ENCODE measurements around the gene BRD3OS. TPM values are rescaled to one million over a fixed set of nuclear protein-coding genes. Genes with fewer than 3 reads are reported as not detected.

BRD3OS gene
- total RNA-seq, 1 experiment from 2014 or later = 13.5 TPM

DNA sequence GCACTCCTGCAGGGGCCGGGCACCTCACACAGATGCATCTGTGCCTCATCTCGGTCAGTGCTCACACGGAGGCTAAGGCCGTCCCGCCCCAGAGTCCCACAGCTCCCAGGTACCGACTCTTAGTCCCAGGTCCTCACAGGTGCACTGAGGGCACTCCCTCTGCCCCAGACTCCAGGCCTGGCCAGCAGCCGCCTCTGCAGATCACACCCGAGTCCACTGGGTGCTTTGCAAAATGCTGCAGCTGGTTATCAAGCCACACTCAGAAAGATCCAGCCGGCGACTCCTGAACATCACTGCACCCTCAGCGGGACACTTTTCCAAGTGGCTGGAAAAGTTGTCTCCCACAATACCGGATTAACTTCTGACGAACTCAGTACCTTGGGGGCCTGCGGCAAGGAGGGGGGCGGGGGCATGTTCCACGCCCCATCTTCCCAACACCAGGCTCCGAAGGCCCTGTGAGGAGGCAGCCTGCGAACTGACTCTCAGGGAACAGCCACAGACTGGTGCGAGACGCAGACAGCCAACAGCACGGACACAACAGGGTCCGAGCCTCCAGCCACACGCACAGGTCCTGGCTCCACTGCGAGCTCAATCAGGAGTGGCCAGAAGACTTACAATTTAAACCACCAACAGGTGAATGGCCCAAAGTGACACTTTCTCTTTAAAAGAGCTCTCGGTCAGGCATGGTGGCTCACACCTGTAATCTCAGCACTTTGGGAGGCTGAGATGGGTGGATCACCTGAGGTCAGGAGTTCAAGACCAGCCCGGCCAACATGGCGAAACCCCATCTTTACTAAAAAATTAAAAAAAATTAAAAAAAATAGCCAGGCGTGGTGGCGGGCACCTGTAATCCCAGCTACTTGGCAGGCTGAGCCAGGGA, 38.5 kb downstream of the BRD3OS start:
- intact Hi-C loops (cut with micrococcal nuclease; ENCODE audit: unreplicated experiment) = loop anchor here (10.0 kb wide), 1 partner anchor 939 kb away; the partner anchor contains the start of gene RALGDS
- CTCF ChIA-PET = no interaction called here
- no peak for DNase-seq (ENCODE audit: low spot score)
- no peak for TF ChIP-seq EZH2 (IDR thresholded peaks at IDR 0.05; ENCODE audit: borderline replicate concordance, low read depth, low read length, poor library complexity, severe bottlenecking)
- TF ChIP-seq, protein P1, sequence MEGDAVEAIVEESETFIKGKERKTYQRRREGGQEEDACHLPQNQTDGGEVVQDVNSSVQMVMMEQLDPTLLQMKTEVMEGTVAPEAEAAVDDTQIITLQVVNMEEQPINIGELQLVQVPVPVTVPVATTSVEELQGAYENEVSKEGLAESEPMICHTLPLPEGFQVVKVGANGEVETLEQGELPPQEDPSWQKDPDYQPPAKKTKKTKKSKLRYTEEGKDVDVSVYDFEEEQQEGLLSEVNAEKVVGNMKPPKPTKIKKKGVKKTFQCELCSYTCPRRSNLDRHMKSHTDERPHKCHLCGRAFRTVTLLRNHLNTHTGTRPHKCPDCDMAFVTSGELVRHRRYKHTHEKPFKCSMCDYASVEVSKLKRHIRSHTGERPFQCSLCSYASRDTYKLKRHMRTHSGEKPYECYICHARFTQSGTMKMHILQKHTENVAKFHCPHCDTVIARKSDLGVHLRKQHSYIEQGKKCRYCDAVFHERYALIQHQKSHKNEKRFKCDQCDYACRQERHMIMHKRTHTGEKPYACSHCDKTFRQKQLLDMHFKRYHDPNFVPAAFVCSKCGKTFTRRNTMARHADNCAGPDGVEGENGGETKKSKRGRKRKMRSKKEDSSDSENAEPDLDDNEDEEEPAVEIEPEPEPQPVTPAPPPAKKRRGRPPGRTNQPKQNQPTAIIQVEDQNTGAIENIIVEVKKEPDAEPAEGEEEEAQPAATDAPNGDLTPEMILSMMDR (conservative IDR thresholded peaks at IDR 0.05; ENCODE audit: low read depth, low read length) = no peak
- POLR2A ChIA-PET (ENCODE audit: low non-redundant PET) = no interaction called here
- Histone ChIP-seq H3K4me3 (ENCODE audit: low read depth, low read length, poor library complexity, severe bottlenecking) (no peak overlapping the region), H3K9me3 (ENCODE audit: low read depth, low read length, poor library complexity, severe bottlenecking) (no peaks in the 10 kb centered on the region), H3K4me1 (ENCODE audit: insufficient read depth, low read length, poor library complexity, severe bottlenecking) (no peaks in the 10 kb centered on the region), H3K36me3 (ENCODE audit: insufficient read depth, low read length, poor library complexity, severe bottlenecking) (no peaks in the 10 kb centered on the region), H3K27ac (ENCODE audit: low read depth, low read length, poor library complexity, severe bottlenecking) (no peak overlapping the region), H3K27me3 (replicated peaks; ENCODE audit: insufficient read depth, low read depth, low read length, poor library complexity) (no peaks in the 10 kb centered on the region)
- no TSS peak for BruUV-seq (replicated peaks)

DNA sequence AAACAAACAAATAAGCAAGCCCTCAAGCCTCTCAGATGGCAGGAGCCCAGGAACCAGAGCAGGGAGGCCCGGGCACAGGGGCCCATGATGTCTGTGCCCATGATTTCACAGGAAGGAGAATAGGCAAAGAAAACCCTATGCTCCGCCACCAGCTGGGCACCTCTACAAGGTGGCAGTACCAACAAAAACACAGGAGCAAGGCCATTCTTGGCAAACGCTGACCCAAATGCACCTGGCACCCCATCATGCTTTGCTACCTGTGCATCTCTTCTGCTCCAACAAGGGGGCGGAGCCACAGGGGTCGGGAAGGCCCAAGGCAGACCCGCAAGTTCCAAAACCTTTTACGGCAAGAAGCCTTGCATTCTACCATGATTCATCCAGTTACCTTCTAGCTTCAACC, 39.4 kb downstream of the BRD3OS start:
- H3K4me1 ChIP-seq (ENCODE audit: insufficient read depth, low read length, poor library complexity, severe bottlenecking) = no peaks in the 10 kb centered on the region
- POLR2A ChIA-PET (ENCODE audit: low non-redundant PET) = no interaction called here
- CTCF ChIA-PET = no interaction called here
- TF ChIP-seq EZH2 (IDR thresholded peaks at IDR 0.05; ENCODE audit: borderline replicate concordance, low read depth, low read length, poor library complexity, severe bottlenecking) = no peak
- TF ChIP-seq, protein P1 (conservative IDR thresholded peaks at IDR 0.05; ENCODE audit: low read depth, low read length) = no peak
- H3K36me3 ChIP-seq (ENCODE audit: insufficient read depth, low read length, poor library complexity, severe bottlenecking) = no peaks in the 10 kb centered on the region
- no peak overlapping the region for H3K4me3 ChIP-seq (ENCODE audit: low read depth, low read length, poor library complexity, severe bottlenecking)
- intact Hi-C loops (cut with micrococcal nuclease; ENCODE audit: unreplicated experiment) = loop anchor here (10.0 kb wide), 1 partner anchor 940 kb away; the partner anchor contains the start of gene RALGDS
- no peaks in the 10 kb centered on the region for H3K9me3 ChIP-seq (ENCODE audit: low read depth, low read length, poor library complexity, severe bottlenecking)
- no peak overlapping the region for H3K27ac ChIP-seq (ENCODE audit: low read depth, low read length, poor library complexity, severe bottlenecking)
- DNase-seq (ENCODE audit: low spot score) = no peak
- H3K27me3 ChIP-seq (replicated peaks; ENCODE audit: insufficient read depth, low read depth, low read length, poor library complexity) = peaks cover 6% of the 10 kb centered on the region
- BruUV-seq (replicated peaks) = no TSS peak

DNA sequence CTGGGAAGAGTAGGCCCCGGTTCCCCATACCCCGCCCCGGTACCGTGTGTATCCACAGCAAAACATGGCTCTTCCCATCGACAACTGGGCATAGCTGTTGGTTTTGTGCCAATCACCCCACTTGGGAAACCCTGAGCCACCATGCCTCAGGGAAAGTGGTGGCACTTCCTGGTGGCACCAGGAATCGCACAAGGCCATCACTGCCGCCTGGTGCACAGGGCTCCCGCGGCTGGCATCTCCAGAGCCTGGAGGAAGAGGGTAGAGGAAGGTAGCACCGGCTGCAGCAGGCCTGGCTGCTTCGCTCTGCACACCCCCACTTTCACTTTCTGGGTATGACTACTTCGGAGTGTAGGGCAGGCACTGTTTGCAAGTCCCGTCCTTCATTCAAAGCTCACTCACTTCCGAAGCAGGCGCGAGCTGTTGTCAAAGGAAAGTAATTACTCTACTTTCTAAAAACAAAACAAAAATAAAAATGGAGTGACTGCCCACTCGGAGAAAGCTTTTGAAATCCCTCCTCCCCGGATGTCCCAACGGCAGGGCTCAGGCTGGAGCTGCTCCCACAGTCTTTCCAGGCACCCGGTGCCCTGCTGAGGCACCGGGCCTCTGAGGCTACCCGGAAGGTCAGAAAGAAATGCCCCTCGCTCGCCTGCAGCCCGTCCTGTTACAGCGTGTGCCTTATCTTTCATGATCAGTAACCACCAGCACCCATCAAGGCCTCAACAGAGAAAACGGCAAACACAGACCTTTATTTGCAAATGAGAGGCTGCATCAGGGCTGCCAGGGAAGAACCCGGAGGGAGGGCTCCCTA, 40.5 kb downstream of the BRD3OS start:
- H3K4me1 ChIP-seq (ENCODE audit: insufficient read depth, low read length, poor library complexity, severe bottlenecking) = no peaks in the 10 kb centered on the region
- TSS peak; percentile 72 for BruUV-seq (replicated peaks)
- peak overlapping the region; percentile 99 for H3K4me3 ChIP-seq (ENCODE audit: low read depth, low read length, poor library complexity, severe bottlenecking)
- H3K27me3 ChIP-seq (replicated peaks; ENCODE audit: insufficient read depth, low read depth, low read length, poor library complexity) = peaks cover 15% of the 10 kb centered on the region
- TF ChIP-seq, protein P1 (conservative IDR thresholded peaks at IDR 0.05; ENCODE audit: low read depth, low read length) = no peak
- no peak for TF ChIP-seq EZH2 (IDR thresholded peaks at IDR 0.05; ENCODE audit: borderline replicate concordance, low read depth, low read length, poor library complexity, severe bottlenecking)
- ChIA-PET CTCF (no interaction called here), POLR2A (ENCODE audit: low non-redundant PET) (no interaction called here)
- H3K9me3 ChIP-seq (ENCODE audit: low read depth, low read length, poor library complexity, severe bottlenecking) = no peaks in the 10 kb centered on the region
- peak; percentile 8 for DNase-seq (ENCODE audit: low spot score)
- intact Hi-C loops (cut with micrococcal nuclease; ENCODE audit: unreplicated experiment) = loop anchor here (10.0 kb wide), 1 partner anchor 941 kb away; the partner anchor contains the start of gene RALGDS
- H3K36me3 ChIP-seq (ENCODE audit: insufficient read depth, low read length, poor library complexity, severe bottlenecking) = no peaks in the 10 kb centered on the region
- H3K27ac ChIP-seq (ENCODE audit: low read depth, low read length, poor library complexity, severe bottlenecking) = peak overlapping the region; percentile 94
